Gastrocnemius medialis (tissue), 4 donors: ENCODE results near the gene BEAN1. TPM values are rescaled to one million over a fixed set of nuclear protein-coding genes. Genes with fewer than 3 reads are reported as not detected.

ENCODE experiments used
- ATAC-seq, 2 donors: fragments of 150-250 bp; one replicate each; pipeline ENCODE4 v1.9.1; 2016
- DNase-seq, 2 donors: peaks; one replicate each; pipeline ENCODE4 v3.0.0-alpha.2; 2019
- H3K27ac ChIP-seq, 4 donors: fragments of 200-600 bp; sonication (generic); 1 replicate in 1 of 4; 2 replicates in 3 of 4; pipeline ENCODE4 v1.5.1; 2016 to 2018; ENCODE audit warnings: mild to moderate bottlenecking in 2 of 4, moderate library complexity in 1 of 4
- H3K27me3 ChIP-seq, 3 donors: fragments of 200-600 bp; sonication (generic) in 2 of 3; 1 replicate in 1 of 3; 2 replicates in 2 of 3; pipeline versions ENCODE4 v1.5.1 to v1.6.0; 2016 to 2019; ENCODE audit warnings: mild to moderate bottlenecking in 1 of 3, moderate library complexity in 1 of 3
- H3K36me3 ChIP-seq, 2 donors: fragments of 200-600 bp; sonication (generic) in 1 of 2; one replicate each; pipeline ENCODE4 v1.5.1; 2017 to 2018
- H3K4me1 ChIP-seq, 2 donors: fragments of 200-600 bp; sonication (generic) in 1 of 2; one replicate each; pipeline ENCODE4 v1.5.1; 2016 to 2017; ENCODE audit warnings: mild to moderate bottlenecking in 2 of 2
- H3K4me3 ChIP-seq, 4 donors: fragments of 200-600 bp; sonication (generic) in 3 of 4; 1 replicate in 1 of 4; 2 replicates in 3 of 4; pipeline ENCODE4 v1.5.1; 2016 to 2019; ENCODE audit warnings: mild to moderate bottlenecking in 2 of 4
- H3K9me3 ChIP-seq, 3 donors: fragments of 200-600 bp; sonication (generic) in 2 of 3; 1 replicate in 1 of 3; 2 replicates in 2 of 3; pipeline ENCODE4 v1.5.1; 2016 to 2019
- CTCF ChIP-seq, 5 experiments: fragments of 450-650 bp in 3 of 5; fragments of 200-600 bp in 2 of 5; sonication (generic) in 2 of 5; IDR thresholded peaks in 4 of 5; conservative IDR thresholded peaks in 1 of 5; 1 replicate in 4 of 5; 2 replicates in 1 of 5; pipeline ENCODE4 v1.5.1; 2016 to 2019; ENCODE audit warnings: antibody characterized with exemption in 5 of 5, mild to moderate bottlenecking in 3 of 5, moderate library complexity in 3 of 5
- POLR2A ChIP-seq, 2 donors: fragments of 450-650 bp; IDR thresholded peaks; one replicate each; pipeline ENCODE4 v1.6.1; 2017; ENCODE audit warnings: antibody characterized with exemption in 2 of 2, mild to moderate bottlenecking in 2 of 2, moderate library complexity in 2 of 2
- in situ Hi-C, 4 donors: fragments of 200-750 bp; cut with MboI; loops; one replicate each; pipeline versions ENCODE4 v1.15.0 to v1.8.0; 2017; ENCODE audit warnings: low sequenced_read_pairs in 4 of 4
- intact Hi-C: fragments of 100-400 bp; cut with DNase I; formaldehyde crosslinking; loops from one replicate; pipeline ENCODE4 v1.15.1; 2023; ENCODE audit warnings: low total_unique reads
- total RNA-seq, 4 donors: library from RNA; depleted of rRNA; stranded (reverse); fragments of >200 nt; gene quantifications; one replicate each; pipeline versions ENCODE4 v1.1.0 to v1.2.3, GENCODE V29; 2016

BEAN1 gene
- total RNA-seq, result not detected

DNA sequence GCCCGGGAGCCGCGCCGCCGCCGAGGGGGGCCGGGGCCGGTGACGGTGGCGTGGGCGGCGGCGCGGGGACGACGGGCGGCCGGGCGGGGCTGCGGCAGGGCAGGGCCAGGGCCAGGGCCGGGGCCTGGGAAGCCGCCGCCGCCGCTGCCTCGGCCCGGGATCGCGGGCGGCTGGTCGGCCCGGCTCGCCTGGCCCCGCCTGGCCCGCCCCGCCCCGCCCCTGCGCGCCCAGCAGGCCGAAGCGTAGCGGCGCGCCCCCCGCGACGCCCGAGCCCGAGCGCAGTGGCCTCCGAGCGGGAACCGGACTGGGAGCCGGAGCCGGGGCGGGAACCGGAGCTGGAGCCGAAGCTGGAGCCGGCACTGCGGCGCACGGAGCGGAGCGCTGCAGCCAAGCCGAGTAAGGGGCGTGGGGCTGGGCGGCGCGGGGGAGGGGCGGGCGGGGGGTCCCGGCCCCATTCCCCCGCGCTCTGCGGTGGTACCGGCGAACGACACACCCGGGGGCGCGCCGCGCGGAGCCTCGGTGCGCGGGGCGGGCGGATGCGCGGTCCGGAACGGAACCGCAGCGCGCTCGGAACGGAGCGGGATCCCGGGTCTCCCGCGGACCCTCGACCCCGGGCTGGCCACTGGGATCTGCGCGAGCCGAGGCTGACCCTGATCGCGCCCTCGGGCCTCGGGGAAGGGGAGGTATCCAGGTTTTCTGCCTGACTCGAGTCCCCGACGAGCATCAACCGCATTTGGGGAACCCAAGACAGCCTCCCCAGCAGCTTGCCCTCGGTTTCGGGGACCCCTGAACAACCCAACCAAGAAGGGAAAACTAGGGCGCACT is at the start of gene BEAN1:
BEAN1 (plus strand) TSS at position 260 of the 825 bp plus-strand sequence. CDS start 10,382 bp downstream, outside the sequence.
- Histone ChIP-seq H3K9me3 (no peaks in the 10 kb centered on the region), H3K27ac (no peak within 1 kb of the TSS), H3K36me3 (no peaks in the 10 kb centered on the region), H3K4me3 (peak within 1 kb of the TSS; percentile 13 to 43 (median 36)), H3K4me1 (peaks cover 0 to 9% of the 10 kb centered on the region in 2 donors), H3K27me3 (peaks cover 27 to 44% (median 38%) of the 10 kb centered on the region in 3 donors)
- ATAC-seq (peak; percentile 16 to 30), DNase-seq (no peak)
- in situ Hi-C loops, result no loop called here
- no peak for TF ChIP-seq CTCF (IDR thresholded peaks at IDR 0.05 in 4 of 5, conservative IDR thresholded peaks at IDR 0.05 in 1 of 5)
- TF ChIP-seq POLR2A (IDR thresholded peaks at IDR 0.05), result no peak
- intact Hi-C loops, result no loop called here

DNA sequence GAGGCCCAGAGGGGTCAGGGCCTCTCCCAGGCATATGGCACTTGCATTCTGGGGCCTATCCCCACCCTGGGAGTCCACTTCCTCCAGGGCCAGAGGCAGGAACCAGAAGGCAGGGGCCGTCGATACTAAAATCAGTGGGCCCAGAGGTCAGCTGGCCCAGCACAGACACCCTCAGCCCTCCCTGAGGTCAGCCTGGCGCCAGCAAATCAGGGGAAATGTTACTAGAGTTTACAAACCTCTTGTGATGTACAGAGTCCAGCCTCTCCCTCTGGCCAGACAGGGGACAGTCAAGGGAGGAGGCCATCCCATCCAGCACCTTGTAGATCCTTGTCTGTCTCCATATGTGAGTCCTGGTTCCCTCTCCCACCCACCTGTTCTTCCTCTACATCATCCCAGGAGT is 49.8 kb upstream of the BEAN1 start:
- DNase-seq (no peak), ATAC-seq (no peak)
- no peak overlapping the region for H3K4me3 ChIP-seq
- no peak for TF ChIP-seq POLR2A (IDR thresholded peaks at IDR 0.05)
- no peak for TF ChIP-seq CTCF (IDR thresholded peaks at IDR 0.05 in 4 of 5, conservative IDR thresholded peaks at IDR 0.05 in 1 of 5)
- no peaks in the 10 kb centered on the region for H3K36me3 ChIP-seq
- peaks cover 0 to 10% of the 10 kb centered on the region in 2 donors for H3K4me1 ChIP-seq
- H3K9me3 ChIP-seq, result no peaks in the 10 kb centered on the region
- H3K27ac ChIP-seq, result peak overlapping the region; percentile 45 to 81 (median 58)
- intact Hi-C loops, result no loop called here
- no peaks in the 10 kb centered on the region for H3K27me3 ChIP-seq
- in situ Hi-C loops, result no loop called here

- ATAC-seq (no peak), DNase-seq (no peak)
- peak overlapping the region in 3 of 4 donors; percentile 48 to 81 (median 57) for H3K27ac ChIP-seq
- intact Hi-C loops (no loop called here), in situ Hi-C loops (no loop called here)
- no peaks in the 10 kb centered on the region for H3K36me3 ChIP-seq
- H3K27me3 ChIP-seq, result no peaks in the 10 kb centered on the region
- no peaks in the 10 kb centered on the region for H3K9me3 ChIP-seq
- H3K4me1 ChIP-seq, result peaks cover 0 to 10% of the 10 kb centered on the region in 2 donors
- TF ChIP-seq POLR2A (IDR thresholded peaks at IDR 0.05), result no peak
- H3K4me3 ChIP-seq, result no peak overlapping the region
Observed at GRCh38 chr16:66378741-66379570, 48.1 kb upstream of the BEAN1 start.

GRCh38 chr16:66379571-66379941 is 47.5 kb upstream of the BEAN1 start:
- H3K27ac ChIP-seq, result peak overlapping the region in 3 of 4 donors; percentile 48 to 81 (median 57)
- intact Hi-C loops (no loop called here), in situ Hi-C loops (no loop called here)
- H3K4me3 ChIP-seq, result no peak overlapping the region
- H3K9me3 ChIP-seq, result no peaks in the 10 kb centered on the region
- no peaks in the 10 kb centered on the region for H3K27me3 ChIP-seq
- DNase-seq (no peak), ATAC-seq (no peak)
- H3K36me3 ChIP-seq, result no peaks in the 10 kb centered on the region
- H3K4me1 ChIP-seq, result peaks cover 0 to 10% of the 10 kb centered on the region in 2 donors
- TF ChIP-seq POLR2A (IDR thresholded peaks at IDR 0.05) (no peak), CTCF (IDR thresholded peaks at IDR 0.05 in 4 of 5, conservative IDR thresholded peaks at IDR 0.05 in 1 of 5) (no peak)

DNA sequence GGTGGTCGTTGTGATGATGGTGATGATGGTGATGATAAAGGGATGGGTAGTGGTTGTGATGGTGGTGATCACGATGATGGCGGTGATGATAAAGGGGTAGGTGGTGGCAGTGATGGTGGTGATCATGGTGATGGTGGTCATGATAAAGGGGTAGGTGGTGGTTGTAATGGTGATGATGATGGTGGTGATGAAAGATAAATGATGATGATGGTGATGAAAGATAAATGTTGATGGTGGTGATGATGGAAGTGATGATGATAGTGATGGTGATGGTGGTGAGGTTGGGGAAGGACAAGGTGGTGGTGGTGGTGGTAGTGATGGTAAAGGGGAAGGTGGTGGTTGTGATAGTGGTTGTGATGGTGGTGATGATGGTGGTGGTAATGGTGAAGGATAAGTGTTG is 46.7 kb upstream of the BEAN1 start:
- ATAC-seq (no peak), DNase-seq (no peak)
- TF ChIP-seq CTCF (IDR thresholded peaks at IDR 0.05 in 4 of 5, conservative IDR thresholded peaks at IDR 0.05 in 1 of 5), result no peak
- TF ChIP-seq POLR2A (IDR thresholded peaks at IDR 0.05), result no peak
- Histone ChIP-seq H3K4me1 (peaks cover 0 to 10% of the 10 kb centered on the region in 2 donors), H3K36me3 (no peaks in the 10 kb centered on the region), H3K9me3 (no peaks in the 10 kb centered on the region), H3K27me3 (no peaks in the 10 kb centered on the region), H3K4me3 (no peak overlapping the region), H3K27ac (peak overlapping the region in 3 of 4 donors; percentile 78 to 81 (median 78))
- intact Hi-C loops (no loop called here), in situ Hi-C loops (no loop called here)
